ENCODE measurements around the gene ARHGAP21.

The ARHGAP21 gene

GRCh38 chr10:24603333-24603732 lies 120.4 kb downstream of the ARHGAP21 start:
- DNase-seq (ENCODE audit: low spot score in 2 of 2) (no peak), ATAC-seq (peak; percentile 92)
- Mint-ChIP-seq H3K4me3 (peak overlapping the region; percentile 9), H3K36me3 (peaks cover 43% of the 10 kb centered on the region), H3K27ac (peak overlapping the region; percentile 65), H3K4me1 (peaks cover 20% of the 10 kb centered on the region), H3K9me3 (peaks cover 3% of the 10 kb centered on the region)

GRCh38 chr10:24597961-24598360 lies 125.7 kb downstream of the ARHGAP21 start:
- ATAC-seq (no peak), DNase-seq (ENCODE audit: low spot score in 2 of 2) (no peak)
- H3K4me1 Mint-ChIP-seq = peaks cover 6% of the 10 kb centered on the region
- no peaks in the 10 kb centered on the region for H3K9me3 Mint-ChIP-seq
- peaks cover 80% of the 10 kb centered on the region for H3K36me3 Mint-ChIP-seq
- no peak overlapping the region for H3K27ac Mint-ChIP-seq
- no peak overlapping the region for H3K4me3 Mint-ChIP-seq

- Mint-ChIP-seq H3K36me3 (peaks cover 84% of the 10 kb centered on the region), H3K4me1 (peaks cover 1% of the 10 kb centered on the region), H3K27ac (no peak overlapping the region), H3K9me3 (no peaks in the 10 kb centered on the region), H3K4me3 (no peak overlapping the region)
- no peak for DNase-seq (ENCODE audit: low spot score in 2 of 2)
- ATAC-seq = no peak
These were observed 126.3 kb downstream of the ARHGAP21 start for GRCh38 chr10:24597426-24597825.

- Mint-ChIP-seq H3K4me3 (no peak overlapping the region), H3K9me3 (no peaks in the 10 kb centered on the region), H3K36me3 (peaks cover 87% of the 10 kb centered on the region), H3K4me1 (no peaks in the 10 kb centered on the region), H3K27ac (no peak overlapping the region)
- no peak for DNase-seq (ENCODE audit: low spot score in 2 of 2)
- ATAC-seq = no peak
These were observed 127.3 kb downstream of the ARHGAP21 start for GRCh38 chr10:24596217-24596930.

GRCh38 chr10:24590697-24591457 lies 132.8 kb downstream of the ARHGAP21 start:
- peak; percentile 85 for ATAC-seq
- H3K4me3 Mint-ChIP-seq = no peak overlapping the region
- H3K36me3 Mint-ChIP-seq = peaks cover 63% of the 10 kb centered on the region

GRCh38 chr10:24589265-24589664 lies 134.4 kb downstream of the ARHGAP21 start:
- ATAC-seq = no peak
- no peak for DNase-seq (ENCODE audit: low spot score in 2 of 2)
- Mint-ChIP-seq H3K4me1 (no peaks in the 10 kb centered on the region), H3K9me3 (no peaks in the 10 kb centered on the region), H3K27ac (no peak overlapping the region), H3K36me3 (peaks cover 56% of the 10 kb centered on the region), H3K4me3 (no peak overlapping the region)

More at GRCh38 chr10:24590697-24591457, 132.8 kb downstream of the ARHGAP21 start:
- no peaks in the 10 kb centered on the region for H3K4me1 Mint-ChIP-seq
- no peak for DNase-seq (ENCODE audit: low spot score in 2 of 2)
- no peak overlapping the region for H3K27ac Mint-ChIP-seq
- H3K9me3 Mint-ChIP-seq = no peaks in the 10 kb centered on the region

- H3K27ac Mint-ChIP-seq = no peak overlapping the region
- no peak for ATAC-seq
- no peak overlapping the region for H3K4me3 Mint-ChIP-seq
- no peak for DNase-seq (ENCODE audit: low spot score in 2 of 2)
- no peaks in the 10 kb centered on the region for H3K36me3 Mint-ChIP-seq
- H3K9me3 Mint-ChIP-seq = no peaks in the 10 kb centered on the region
- H3K4me1 Mint-ChIP-seq = no peaks in the 10 kb centered on the region
These were observed 143.8 kb downstream of the ARHGAP21 start for GRCh38 chr10:24579906-24580305.

GRCh38 chr10:24579448-24579847 lies 144.2 kb downstream of the ARHGAP21 start:
- H3K4me1 Mint-ChIP-seq = no peaks in the 10 kb centered on the region
- ATAC-seq (no peak), DNase-seq (ENCODE audit: low spot score in 2 of 2) (no peak)
- no peaks in the 10 kb centered on the region for H3K36me3 Mint-ChIP-seq
- H3K4me3 Mint-ChIP-seq = no peak overlapping the region
- H3K9me3 Mint-ChIP-seq = no peaks in the 10 kb centered on the region
- H3K27ac Mint-ChIP-seq = no peak overlapping the region

GRCh38 chr10:24575481-24576002 lies 148.1 kb downstream of the ARHGAP21 start:
- Mint-ChIP-seq H3K4me3 (no peak overlapping the region), H3K27ac (no peak overlapping the region), H3K4me1 (no peaks in the 10 kb centered on the region), H3K9me3 (no peaks in the 10 kb centered on the region), H3K36me3 (no peaks in the 10 kb centered on the region)
- DNase-seq (ENCODE audit: low spot score in 2 of 2) = no peak
- ATAC-seq = no peak

- no peaks in the 10 kb centered on the region for H3K36me3 Mint-ChIP-seq
- no peaks in the 10 kb centered on the region for H3K4me1 Mint-ChIP-seq
- no peak overlapping the region for H3K27ac Mint-ChIP-seq
- DNase-seq (ENCODE audit: low spot score in 2 of 2) (no peak), ATAC-seq (peak; percentile 15)
- H3K9me3 Mint-ChIP-seq = no peaks in the 10 kb centered on the region
- H3K4me3 Mint-ChIP-seq = no peak overlapping the region
These were observed 149.0 kb downstream of the ARHGAP21 start for GRCh38 chr10:24574578-24575155.

GRCh38 chr10:24574161-24574560 lies 149.5 kb downstream of the ARHGAP21 start:
- Mint-ChIP-seq H3K27ac (no peak overlapping the region), H3K9me3 (no peaks in the 10 kb centered on the region), H3K4me1 (no peaks in the 10 kb centered on the region), H3K4me3 (no peak overlapping the region), H3K36me3 (no peaks in the 10 kb centered on the region)
- DNase-seq (ENCODE audit: low spot score in 2 of 2) = no peak
- no peak for ATAC-seq

- Mint-ChIP-seq H3K36me3 (no peaks in the 10 kb centered on the region), H3K4me3 (no peak overlapping the region), H3K27ac (no peak overlapping the region), H3K9me3 (no peaks in the 10 kb centered on the region), H3K4me1 (no peaks in the 10 kb centered on the region)
- no peak for ATAC-seq
- no peak for DNase-seq (ENCODE audit: low spot score in 2 of 2)
These were observed 151.7 kb downstream of the ARHGAP21 start for GRCh38 chr10:24571870-24572450.

- ATAC-seq (no peak), DNase-seq (ENCODE audit: low spot score in 2 of 2) (no peak)
- H3K4me3 Mint-ChIP-seq = no peak overlapping the region
- no peak overlapping the region for H3K27ac Mint-ChIP-seq
- H3K36me3 Mint-ChIP-seq = no peaks in the 10 kb centered on the region
- no peaks in the 10 kb centered on the region for H3K4me1 Mint-ChIP-seq
- H3K9me3 Mint-ChIP-seq = no peaks in the 10 kb centered on the region
These were observed 152.8 kb downstream of the ARHGAP21 start for GRCh38 chr10:24570658-24571426.

- no peaks in the 10 kb centered on the region for H3K36me3 Mint-ChIP-seq
- ATAC-seq (peak; percentile 30), DNase-seq (ENCODE audit: low spot score in 2 of 2) (no peak)
- no peak overlapping the region for H3K4me3 Mint-ChIP-seq
- H3K9me3 Mint-ChIP-seq = no peaks in the 10 kb centered on the region
- no peaks in the 10 kb centered on the region for H3K4me1 Mint-ChIP-seq
- H3K27ac Mint-ChIP-seq = no peak overlapping the region
These were observed 153.6 kb downstream of the ARHGAP21 start for GRCh38 chr10:24569828-24570657.
